ENCODE measurements around the gene ELP4.

ELP4 gene

DNA sequence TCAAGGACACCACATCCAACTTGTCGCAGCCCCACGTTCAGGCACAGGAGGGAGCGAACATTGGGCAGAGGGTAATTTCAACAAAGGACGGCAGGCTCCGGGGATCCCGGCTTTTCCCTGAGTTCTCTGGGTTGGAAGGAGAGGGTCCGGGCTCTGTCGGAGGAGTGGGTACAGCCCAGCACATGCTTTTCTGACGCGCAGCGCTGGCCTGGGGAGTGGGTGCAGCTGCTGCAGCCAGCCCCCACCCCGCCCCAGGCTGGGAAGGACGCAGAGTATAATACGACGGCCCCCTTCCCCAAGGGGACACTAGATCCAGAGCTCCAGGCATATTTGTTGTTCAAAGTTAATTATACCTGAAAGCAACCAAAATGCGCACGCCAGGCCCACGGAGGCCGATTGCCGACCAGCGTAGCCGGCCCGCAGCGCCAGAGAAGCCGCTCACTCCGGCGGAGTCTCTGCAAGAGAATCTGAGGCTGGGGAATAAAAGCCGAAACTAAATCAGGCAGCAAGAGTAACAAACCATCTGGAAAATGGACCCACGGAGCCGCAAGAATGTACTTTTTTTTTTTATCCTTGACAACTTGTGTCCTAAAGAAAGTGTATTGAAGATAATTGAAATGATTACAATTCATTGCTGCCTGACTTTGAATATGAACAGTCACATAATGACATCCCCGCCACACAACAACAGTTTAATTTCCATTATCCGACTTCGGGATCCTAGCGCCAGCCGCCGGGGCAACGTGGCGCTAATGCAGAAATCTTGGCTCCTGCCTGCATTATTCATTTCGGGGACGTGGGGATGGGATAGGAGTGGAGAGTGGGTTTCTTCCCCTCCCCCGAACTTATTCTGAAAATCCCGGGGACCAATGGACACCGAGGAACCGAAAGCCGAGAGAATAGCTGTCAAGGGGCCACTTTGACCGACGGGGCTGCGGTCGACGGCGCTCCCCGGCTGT is 315.6 kb downstream of the ELP4 start:
- no peak for DNase-seq (ENCODE audit: low spot score)

- DNase-seq (ENCODE audit: low spot score) = no peak
Measured at GRCh38 chr11:31825838-31826484, 316.4 kb downstream of the ELP4 start.

DNA sequence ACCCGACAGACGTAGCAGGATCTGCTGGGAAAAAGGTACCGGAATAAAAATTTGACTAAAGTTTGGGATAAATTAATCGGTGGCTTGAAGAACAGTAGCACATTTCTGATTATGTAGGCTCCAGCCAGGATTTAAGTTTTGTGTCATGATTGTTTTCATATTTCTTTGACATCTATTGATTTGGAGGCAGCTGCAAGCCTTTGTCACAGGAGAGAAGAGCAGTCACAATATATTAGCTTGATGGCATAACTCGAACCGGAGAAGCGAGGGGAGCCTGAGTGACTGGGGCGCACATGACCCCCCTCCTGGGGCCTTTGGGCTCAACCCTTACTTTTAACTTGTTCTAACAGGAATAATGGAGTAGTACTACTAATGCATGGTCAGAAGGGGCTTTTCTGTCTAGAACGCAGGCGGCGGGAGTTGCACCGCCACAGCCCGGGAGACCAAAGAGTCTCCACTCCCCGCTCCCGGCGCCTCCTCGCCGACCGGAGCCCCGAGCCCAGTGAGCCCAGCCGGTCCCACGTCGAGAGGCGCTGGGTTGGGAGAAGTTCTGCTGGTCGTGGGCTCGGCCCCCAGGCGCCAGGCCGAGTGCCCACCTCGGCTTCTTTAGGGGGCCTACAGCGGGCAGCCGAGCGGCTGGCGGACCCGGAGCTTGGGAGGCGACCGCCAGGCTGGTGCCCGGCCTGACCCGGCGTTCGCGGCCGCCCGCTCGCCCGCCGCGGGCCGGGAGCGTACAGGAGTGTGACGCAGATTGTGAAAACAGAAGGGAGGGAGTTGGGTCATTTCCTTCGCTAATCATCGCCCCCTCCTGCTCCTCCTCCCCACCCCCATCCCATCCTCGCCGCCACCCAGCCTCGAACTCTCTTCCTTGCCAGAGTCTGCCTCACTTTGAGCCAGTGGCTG is 317.2 kb downstream of the ELP4 start:
- no peak for DNase-seq (ENCODE audit: low spot score)

DNA sequence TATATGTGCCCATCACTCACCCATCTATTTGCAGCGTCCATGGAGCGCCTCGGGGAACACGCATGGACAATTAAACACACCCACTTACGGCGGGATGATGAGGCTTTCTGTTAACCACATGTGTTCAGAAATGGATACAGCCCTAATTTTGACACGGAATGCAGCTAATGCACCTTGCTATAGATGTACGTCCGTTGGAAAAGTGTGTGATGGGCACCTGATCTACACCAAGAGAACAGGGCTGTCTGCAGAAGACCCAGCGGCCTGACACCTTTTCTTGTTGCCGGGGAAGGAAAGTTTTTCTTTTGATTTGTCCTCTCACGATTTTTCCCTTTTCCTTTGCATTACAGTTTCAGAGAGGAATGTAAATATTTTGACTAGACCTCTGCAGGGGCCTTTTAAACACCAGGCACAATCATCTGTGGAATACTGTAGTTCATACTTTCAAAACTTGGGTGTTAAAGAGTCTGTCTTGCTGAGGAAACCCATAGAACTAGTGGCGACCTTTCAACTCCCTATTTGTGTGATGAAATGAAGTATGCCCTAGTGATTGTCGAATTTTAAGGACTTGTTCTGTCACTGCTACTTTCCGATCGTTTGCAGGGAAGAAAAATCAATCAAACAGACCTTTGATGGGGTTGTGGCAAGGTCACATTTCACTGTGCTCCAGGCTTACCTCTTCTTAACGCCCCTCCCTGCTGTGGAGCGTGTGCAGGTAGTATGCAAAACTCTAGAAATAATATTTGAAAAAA is 318.1 kb downstream of the ELP4 start:
- no peak for DNase-seq (ENCODE audit: low spot score)

- no peak for DNase-seq (ENCODE audit: low spot score)
Measured at GRCh38 chr11:31828217-31828616, 318.6 kb downstream of the ELP4 start.

- DNase-seq (ENCODE audit: low spot score) = no peak
Measured at GRCh38 chr11:31830406-31830805, 320.8 kb downstream of the ELP4 start.

- DNase-seq (ENCODE audit: low spot score) = no peak
Measured at GRCh38 chr11:31834237-31834636, 324.7 kb downstream of the ELP4 start.

Data from activated CD4-positive, alpha-beta T cell treated with anti-CD3 and anti-CD28 coated beads, Interleukin-2, Interleukin-4, amounts not matched to agents 100 ng/mL and 50 ng/mL, durations not matched to agents 16 hours and 8 hours (primary cell).